ENCODE measurements around the gene EGFL7.
A peak's percentile ranks its signal among the peaks of the same experiment; 100 is the strongest.

GRCh38 chr9:136711751-136712689 lies 49.3 kb downstream of the EGFL7 start, which contains the start of gene DIPK1B:
- TF ChIP-seq CTCF (conservative IDR thresholded peaks at IDR 0.05 in 1 of 2, IDR thresholded peaks at IDR 0.05 in 1 of 2; ENCODE audit: low read depth in 1 of 2, low read length in 2 of 2) (no peak), EZH2 (IDR thresholded peaks at IDR 0.05; ENCODE audit: low read length, missing control alignments) (peak; percentile 87)

All from fibroblast of lung (primary cell).